HG02973 (cell line): Measurements from ENCODE around the gene SPATS2L.
"Not testable (repeated sequence)": the region's sequence is repeated elsewhere in the genome, so short reads cannot be mapped to it uniquely, and the experiment has no call there.

Source experiments
- ATAC-seq: cut with Tn5 transposase; IDR thresholded peaks from one replicate; pipeline ENCODE4 v1.9.1; 2021; ENCODE audit warnings: moderate library complexity; ENCODE audit not compliant: unreplicated experiment

Gene SPATS2L

GRCh38 chr2:200319548-200320337 is 13.2 kb downstream of the SPATS2L start:
- no peak for ATAC-seq

GRCh38 chr2:200320344-200320743 is 13.9 kb downstream of the SPATS2L start:
- no peak for ATAC-seq

GRCh38 chr2:200320991-200321390 is 14.5 kb downstream of the SPATS2L start:
- no peak for ATAC-seq

GRCh38 chr2:200321780-200322534 is 15.5 kb downstream of the SPATS2L start:
- ATAC-seq = no peak

GRCh38 chr2:200322607-200323006 is 16.1 kb downstream of the SPATS2L start:
- ATAC-seq = no peak

- no peak for ATAC-seq
Observed at GRCh38 chr2:200324362-200324761, 17.9 kb downstream of the SPATS2L start.

GRCh38 chr2:200329384-200329783 is 22.9 kb downstream of the SPATS2L start:
- no peak for ATAC-seq

GRCh38 chr2:200329798-200330197 is 23.3 kb downstream of the SPATS2L start:
- no peak for ATAC-seq

- ATAC-seq = no peak
Observed at GRCh38 chr2:200330351-200331060, 24.0 kb downstream of the SPATS2L start.

GRCh38 chr2:200331061-200331400 is 24.5 kb downstream of the SPATS2L start:
- no peak for ATAC-seq

GRCh38 chr2:200335657-200336056 is 29.2 kb downstream of the SPATS2L start:
- no peak for ATAC-seq

- ATAC-seq = no peak
Observed at GRCh38 chr2:200336980-200337615, 30.6 kb downstream of the SPATS2L start.

GRCh38 chr2:200337621-200338020 is 31.1 kb downstream of the SPATS2L start:
- ATAC-seq = no peak

- no peak for ATAC-seq
Observed at GRCh38 chr2:200338692-200339091, 32.2 kb downstream of the SPATS2L start.

- no peak for ATAC-seq
Observed at GRCh38 chr2:200340508-200341224, 34.2 kb downstream of the SPATS2L start.

GRCh38 chr2:200341376-200341775 is 34.9 kb downstream of the SPATS2L start:
- no peak for ATAC-seq

GRCh38 chr2:200342235-200342634 is 35.7 kb downstream of the SPATS2L start:
- ATAC-seq = no peak

- no peak for ATAC-seq
Observed at GRCh38 chr2:200342654-200343053, 36.2 kb downstream of the SPATS2L start.

GRCh38 chr2:200344202-200344601 is 37.7 kb downstream of the SPATS2L start:
- not testable (repeated sequence) for ATAC-seq

- ATAC-seq = no peak
Observed at GRCh38 chr2:200345975-200346374, 39.5 kb downstream of the SPATS2L start.

- no peak for ATAC-seq
Observed at GRCh38 chr2:200347301-200347700, 40.8 kb downstream of the SPATS2L start.
